Loucy (cell line): ENCODE measurements around the gene PCSK4.

Experiments
- H2AFZ ChIP-seq: fragments of 200-600 bp; sonication (generic); 2 replicates; pipeline ENCODE4 v1.6.0; 2016; ENCODE audit warnings: antibody characterized with exemption, mild to moderate bottlenecking, low read length, moderate library complexity
- H3F3A ChIP-seq: fragments of 200-600 bp; 2 replicates; pipeline ENCODE4 v1.6.0; 2016; ENCODE audit warnings: antibody characterized with exemption, low read depth, mild to moderate bottlenecking
- H3K27me3 ChIP-seq: fragments of 200-600 bp; sonication (generic); 2 replicates; pipeline ENCODE4 v1.6.1; 2014; ENCODE audit warnings: low read length, mild to moderate bottlenecking; ENCODE audit not compliant: insufficient read depth, poor library complexity, severe bottlenecking
- H3K36me3 ChIP-seq: fragments of 200-600 bp; sonication (generic); 2 replicates; pipeline ENCODE4 v1.6.1; 2016; ENCODE audit warnings: low read length; ENCODE audit not compliant: insufficient read depth
- H3K4me1 ChIP-seq: fragments of 200-600 bp; sonication (generic); 2 replicates; pipeline ENCODE4 v1.5.1; 2014; ENCODE audit warnings: low read length, mild to moderate bottlenecking; ENCODE audit not compliant: insufficient read depth, poor library complexity, severe bottlenecking
- H3K4me2 ChIP-seq: fragments of 200-600 bp; sonication (generic); 2 replicates; pipeline ENCODE4 v1.6.0; 2014; ENCODE audit warnings: antibody characterized with exemption, low read length, low read depth, mild to moderate bottlenecking; ENCODE audit not compliant: poor library complexity, severe bottlenecking
- H3K4me3 ChIP-seq: fragments of 200-600 bp; sonication (generic); 2 replicates; pipeline ENCODE4 v1.5.1; 2014; ENCODE audit warnings: low read length, mild to moderate bottlenecking, mixed read lengths; ENCODE audit not compliant: poor library complexity, severe bottlenecking
- H3K79me2 ChIP-seq: fragments of 200-600 bp; sonication (generic); 2 replicates; pipeline ENCODE4 v1.6.1; 2014; ENCODE audit warnings: low read length; ENCODE audit not compliant: insufficient read depth
- H3K9ac ChIP-seq: fragments of 200-600 bp; sonication (generic); 2 replicates; pipeline ENCODE4 v1.6.0; 2014; ENCODE audit warnings: mild to moderate bottlenecking, low read depth, low read length, moderate library complexity; ENCODE audit not compliant: poor library complexity, severe bottlenecking
- H3K9me2 ChIP-seq: fragments of 200-600 bp; sonication (generic); replicated peaks from 2 replicates; pipeline ENCODE4 v1.6.1; 2016; ENCODE audit warnings: low read depth, low read length, mixed read lengths
- H3K9me3 ChIP-seq: fragments of 200-600 bp; sonication (generic); 2 replicates; pipeline ENCODE4 v1.6.1; 2014; ENCODE audit warnings: mild to moderate bottlenecking, antibody characterized with exemption, low read length, low read depth; ENCODE audit not compliant: insufficient read depth
- H4K20me1 ChIP-seq: fragments of 200-600 bp; sonication (generic); 2 replicates; pipeline ENCODE4 v1.6.0; 2014; ENCODE audit warnings: antibody characterized with exemption, low read length, mild to moderate bottlenecking; ENCODE audit not compliant: insufficient read depth, poor library complexity, severe bottlenecking
- EZH2phosphoT487 ChIP-seq: fragments of 200-600 bp; IDR thresholded peaks from 2 replicates; pipeline ENCODE4 v1.6.1; 2018; ENCODE audit warnings: antibody characterized with exemption, mild to moderate bottlenecking, moderate library complexity, borderline replicate concordance
- TF ChIP-seq, protein P1 (sequence below): fragments of 200-600 bp; sonication (generic); conservative IDR thresholded peaks from 2 replicates; pipeline ENCODE4 v1.5.1; 2014; ENCODE audit warnings: mild to moderate bottlenecking, antibody characterized with exemption, low read length

The PCSK4 gene

GRCh38 chr19:1433119-1434039 lies 56.8 kb downstream of the PCSK4 start:
- no peaks in the 10 kb centered on the region for H3K4me1 ChIP-seq
- TF ChIP-seq, protein P1, sequence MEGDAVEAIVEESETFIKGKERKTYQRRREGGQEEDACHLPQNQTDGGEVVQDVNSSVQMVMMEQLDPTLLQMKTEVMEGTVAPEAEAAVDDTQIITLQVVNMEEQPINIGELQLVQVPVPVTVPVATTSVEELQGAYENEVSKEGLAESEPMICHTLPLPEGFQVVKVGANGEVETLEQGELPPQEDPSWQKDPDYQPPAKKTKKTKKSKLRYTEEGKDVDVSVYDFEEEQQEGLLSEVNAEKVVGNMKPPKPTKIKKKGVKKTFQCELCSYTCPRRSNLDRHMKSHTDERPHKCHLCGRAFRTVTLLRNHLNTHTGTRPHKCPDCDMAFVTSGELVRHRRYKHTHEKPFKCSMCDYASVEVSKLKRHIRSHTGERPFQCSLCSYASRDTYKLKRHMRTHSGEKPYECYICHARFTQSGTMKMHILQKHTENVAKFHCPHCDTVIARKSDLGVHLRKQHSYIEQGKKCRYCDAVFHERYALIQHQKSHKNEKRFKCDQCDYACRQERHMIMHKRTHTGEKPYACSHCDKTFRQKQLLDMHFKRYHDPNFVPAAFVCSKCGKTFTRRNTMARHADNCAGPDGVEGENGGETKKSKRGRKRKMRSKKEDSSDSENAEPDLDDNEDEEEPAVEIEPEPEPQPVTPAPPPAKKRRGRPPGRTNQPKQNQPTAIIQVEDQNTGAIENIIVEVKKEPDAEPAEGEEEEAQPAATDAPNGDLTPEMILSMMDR, result no peak
- no peak for TF ChIP-seq EZH2phosphoT487
- H3K36me3 ChIP-seq, result peaks cover 57% of the 10 kb centered on the region; the same call in 1 of the 2 replicates
- no peak overlapping the region for H3K4me3 ChIP-seq
- H3K4me2 ChIP-seq, result no peak overlapping the region
- peaks cover 6% of the 10 kb centered on the region for H4K20me1 ChIP-seq
- no peak overlapping the region for H3K9ac ChIP-seq
- no peak overlapping the region for H2AFZ ChIP-seq
- no peaks in the 10 kb centered on the region for H3K9me2 ChIP-seq
- H3K27me3 ChIP-seq, result peaks cover 3% of the 10 kb centered on the region
- H3K79me2 ChIP-seq, result peaks cover 5% of the 10 kb centered on the region
- no peaks in the 10 kb centered on the region for H3F3A ChIP-seq
- H3K9me3 ChIP-seq, result no peaks in the 10 kb centered on the region

DNA sequence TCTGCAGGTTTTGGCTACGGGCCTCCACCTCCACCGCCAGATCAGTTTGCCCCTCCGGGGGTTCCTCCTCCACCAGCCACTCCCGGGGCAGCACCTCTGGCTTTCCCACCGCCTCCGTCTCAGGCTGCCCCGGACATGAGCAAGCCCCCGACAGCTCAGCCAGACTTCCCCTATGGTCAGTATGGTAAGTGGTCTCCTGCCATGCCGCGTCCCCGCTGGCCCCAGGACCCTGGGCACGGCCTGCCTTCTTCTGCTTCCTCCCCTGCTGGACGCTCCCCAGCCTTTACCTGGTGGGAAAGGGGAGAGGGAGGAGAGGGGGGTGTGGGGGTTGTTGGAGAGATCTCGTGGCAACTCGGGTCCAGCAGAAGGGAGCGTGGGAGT lies 57.7 kb downstream of the PCSK4 start:
- Histone ChIP-seq H3K9me3 (no peaks in the 10 kb centered on the region), H3K79me2 (peaks cover 3% of the 10 kb centered on the region; the same call in 1 of the 2 replicates), H3F3A (0 out of 2 replicates have a peak, but pooled peaks cover 3% of the 10 kb centered on the region), H3K36me3 (peaks cover 65% of the 10 kb centered on the region; the same call in 1 of the 2 replicates), H3K4me1 (no peaks in the 10 kb centered on the region), H3K4me3 (no peak overlapping the region), H4K20me1 (peaks cover 8% of the 10 kb centered on the region), H3K9me2 (no peaks in the 10 kb centered on the region), H3K9ac (no peak overlapping the region), H3K27me3 (no peaks in the 10 kb centered on the region), H2AFZ (no peak overlapping the region), H3K4me2 (no peak overlapping the region)
- TF ChIP-seq EZH2phosphoT487, result no peak
- TF ChIP-seq, protein P1, result no peak

- Histone ChIP-seq H3K79me2 (peaks cover 3% of the 10 kb centered on the region; the same call in 1 of the 2 replicates), H2AFZ (no peak overlapping the region), H3K9ac (no peak overlapping the region), H3K9me3 (no peaks in the 10 kb centered on the region), H4K20me1 (peaks cover 11% of the 10 kb centered on the region), H3K4me1 (no peaks in the 10 kb centered on the region), H3F3A (0 out of 2 replicates have a peak, but pooled peaks cover 3% of the 10 kb centered on the region), H3K9me2 (no peaks in the 10 kb centered on the region), H3K27me3 (no peaks in the 10 kb centered on the region), H3K36me3 (peaks cover 71% of the 10 kb centered on the region; the same call in 1 of the 2 replicates), H3K4me3 (no peak overlapping the region), H3K4me2 (no peak overlapping the region)
- TF ChIP-seq EZH2phosphoT487, result no peak
- TF ChIP-seq, protein P1, result no peak
Observed at GRCh38 chr19:1431759-1432506, 58.2 kb downstream of the PCSK4 start.
